AG04450 (cell line): Measurements from ENCODE around the gene ALOX12. TPM values are rescaled to one million over a fixed set of nuclear protein-coding genes. Genes with fewer than 3 reads are reported as not detected.

Experiments used
- CTCF ChIA-PET: fragments of 300-600, 350-600 bp; formaldehyde crosslinking; extraction: SDS; loops from one replicate; lab custom pipeline; 2022; ENCODE audit warnings: antibody characterized with exemption, inconsistent platforms; lab: Charles Lee
- POLR2A ChIA-PET: fragments of 350-600 bp; formaldehyde crosslinking; extraction: SDS; loops from one replicate; lab custom pipeline; 2021; ENCODE audit warnings: antibody characterized with exemption, inconsistent platforms; lab: Yijun Ruan, JAX
- DNase-seq: peaks from one replicate; pipeline ENCODE4 v3.0.0-alpha.2; 2011; ENCODE audit warnings: low read depth, low spot score
- H3K27ac ChIP-seq: one replicate; pipeline ENCODE4 v1.5.1; 2012; ENCODE audit warnings: low read depth, low read length, control low read depth
- H3K27me3 ChIP-seq: one replicate; pipeline ENCODE4 v1.6.0; 2012; ENCODE audit warnings: low read length; ENCODE audit not compliant: control insufficient read depth, insufficient read depth
- H3K4me3 ChIP-seq: 2 replicates; pipeline ENCODE4 v1.5.1; 2011; ENCODE audit warnings: mild to moderate bottlenecking, low read depth, low read length, control low read depth
- H3K9me3 ChIP-seq: 2 replicates; pipeline ENCODE4 v1.5.1; 2012; ENCODE audit warnings: low read length; ENCODE audit not compliant: control insufficient read depth, insufficient read depth
- polyA plus RNA-seq: library from polyadenylated mRNA; depleted of rRNA; stranded (reverse); fragments of >200 nt; gene quantifications from 2 replicates; pipeline ENCODE4 v1.2.3, GENCODE V29; 2011
- TF ChIP-seq, protein P1 (sequence below): IDR thresholded peaks from 2 replicates; pipeline ENCODE4 v1.5.1; 2011; ENCODE audit warnings: low read depth, low read length, control low read depth, inconsistent platforms

ALOX12 gene
- polyA plus RNA-seq, 1 experiment: not detected

DNA sequence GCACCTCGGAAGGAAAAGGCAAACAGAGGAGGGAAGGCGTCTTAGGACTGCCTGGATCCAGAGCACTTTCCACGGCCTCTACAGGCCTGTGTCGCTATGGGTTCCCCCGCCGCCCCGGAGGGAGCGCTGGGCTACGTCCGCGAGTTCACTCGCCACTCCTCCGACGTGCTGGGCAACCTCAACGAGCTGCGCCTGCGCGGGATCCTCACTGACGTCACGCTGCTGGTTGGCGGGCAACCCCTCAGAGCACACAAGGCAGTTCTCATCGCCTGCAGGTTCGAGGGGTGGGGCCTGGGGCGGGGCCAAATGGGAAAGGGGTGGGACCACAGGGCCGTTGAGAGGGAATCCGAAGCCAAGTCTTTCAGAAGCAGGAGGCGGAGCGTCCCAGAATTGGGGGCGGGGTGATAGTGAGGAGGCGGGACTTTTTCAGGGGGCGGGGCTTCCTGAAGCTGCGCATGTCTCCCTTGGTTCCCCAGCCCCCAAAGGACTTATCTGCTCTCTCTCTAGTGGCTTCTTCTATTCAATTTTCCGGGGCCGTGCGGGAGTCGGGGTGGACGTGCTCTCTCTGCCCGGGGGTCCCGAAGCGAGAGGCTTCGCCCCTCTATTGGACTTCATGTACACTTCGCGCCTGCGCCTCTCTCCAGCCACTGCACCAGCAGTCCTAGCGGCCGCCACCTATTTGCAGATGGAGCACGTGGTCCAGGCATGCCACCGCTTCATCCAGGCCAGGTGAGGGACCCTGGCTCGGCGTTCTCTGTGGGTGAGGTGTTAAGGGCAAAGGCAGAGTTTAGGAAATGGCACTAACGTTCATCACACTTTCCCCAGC lies 27.9 kb downstream of the ALOX12 start:
- ChIA-PET CTCF (interaction anchor here (1.1 to 5.0 kb wide), 4 partner anchors 8 to 114 kb away, joined by 4 to 87 read pairs (median 38); no protein-coding TSS in a partner anchor), POLR2A (interaction anchor here (1.5 kb wide), 1 partner anchor 9 kb away, joined by 3 read pairs; a partner anchor contains a TSS)
- Histone ChIP-seq H3K27me3 (peaks cover 3% of the 10 kb centered on the region), H3K9me3 (peaks cover 5% of the 10 kb centered on the region; the same call in 1 of the 2 replicates), H3K4me3 (no peak overlapping the region), H3K27ac (no peak overlapping the region)
- TF ChIP-seq, protein P1, sequence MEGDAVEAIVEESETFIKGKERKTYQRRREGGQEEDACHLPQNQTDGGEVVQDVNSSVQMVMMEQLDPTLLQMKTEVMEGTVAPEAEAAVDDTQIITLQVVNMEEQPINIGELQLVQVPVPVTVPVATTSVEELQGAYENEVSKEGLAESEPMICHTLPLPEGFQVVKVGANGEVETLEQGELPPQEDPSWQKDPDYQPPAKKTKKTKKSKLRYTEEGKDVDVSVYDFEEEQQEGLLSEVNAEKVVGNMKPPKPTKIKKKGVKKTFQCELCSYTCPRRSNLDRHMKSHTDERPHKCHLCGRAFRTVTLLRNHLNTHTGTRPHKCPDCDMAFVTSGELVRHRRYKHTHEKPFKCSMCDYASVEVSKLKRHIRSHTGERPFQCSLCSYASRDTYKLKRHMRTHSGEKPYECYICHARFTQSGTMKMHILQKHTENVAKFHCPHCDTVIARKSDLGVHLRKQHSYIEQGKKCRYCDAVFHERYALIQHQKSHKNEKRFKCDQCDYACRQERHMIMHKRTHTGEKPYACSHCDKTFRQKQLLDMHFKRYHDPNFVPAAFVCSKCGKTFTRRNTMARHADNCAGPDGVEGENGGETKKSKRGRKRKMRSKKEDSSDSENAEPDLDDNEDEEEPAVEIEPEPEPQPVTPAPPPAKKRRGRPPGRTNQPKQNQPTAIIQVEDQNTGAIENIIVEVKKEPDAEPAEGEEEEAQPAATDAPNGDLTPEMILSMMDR: no peak
- DNase-seq: no peak

DNA sequence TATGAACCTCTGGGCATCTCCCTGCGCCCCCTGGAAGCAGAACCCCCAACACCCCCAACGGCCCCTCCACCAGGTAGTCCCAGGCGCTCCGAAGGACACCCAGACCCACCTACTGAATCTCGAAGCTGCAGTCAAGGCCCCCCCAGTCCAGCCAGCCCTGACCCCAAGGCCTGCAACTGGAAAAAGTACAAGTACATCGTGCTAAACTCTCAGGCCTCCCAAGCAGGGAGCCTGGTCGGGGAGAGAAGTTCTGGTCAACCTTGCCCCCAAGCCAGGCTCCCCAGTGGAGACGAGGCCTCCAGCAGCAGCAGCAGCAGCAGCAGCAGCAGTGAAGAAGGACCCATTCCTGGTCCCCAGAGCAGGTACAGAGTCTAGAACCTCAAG lies 28.5 kb downstream of the ALOX12 start:
- POLR2A ChIA-PET: interaction anchor here (1.5 kb wide), 1 partner anchor 9 kb away, joined by 3 read pairs; a partner anchor contains a TSS
- no peak for DNase-seq
- Histone ChIP-seq H3K27me3 (peaks cover 3% of the 10 kb centered on the region), H3K4me3 (no peak overlapping the region), H3K9me3 (peaks cover 5% of the 10 kb centered on the region; the same call in 1 of the 2 replicates), H3K27ac (no peak overlapping the region)
- TF ChIP-seq, protein P1: no peak
- CTCF ChIA-PET: interaction anchor here (1.1 to 1.8 kb wide), 2 partner anchors 9 to 114 kb away, joined by 4 to 7 read pairs; no protein-coding TSS in a partner anchor

DNA sequence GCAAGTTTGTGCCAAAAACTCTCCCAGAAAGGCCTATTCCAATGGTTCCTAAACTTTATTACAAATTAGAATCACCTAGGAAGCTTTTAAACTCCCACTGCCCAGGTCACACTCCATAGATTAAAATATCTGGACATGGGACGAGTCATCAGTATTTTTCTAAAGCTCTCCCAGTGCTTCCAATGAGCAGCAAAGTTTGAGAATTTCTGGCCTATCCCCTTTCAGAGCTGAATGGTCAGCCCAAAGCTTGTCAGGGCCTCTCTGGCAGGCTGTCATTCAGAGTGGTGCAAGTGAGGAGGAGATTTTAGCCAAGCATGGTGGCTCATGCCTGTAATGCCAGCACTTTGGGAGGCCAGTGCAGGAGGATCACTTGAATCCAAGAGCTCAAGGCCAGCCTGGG lies 29.4 kb downstream of the ALOX12 start:
- TF ChIP-seq, protein P1: no peak
- no peak overlapping the region for H3K27ac ChIP-seq
- H3K9me3 ChIP-seq: peaks cover 5% of the 10 kb centered on the region; the same call in 1 of the 2 replicates
- no peak for DNase-seq
- CTCF ChIA-PET: interaction anchor here (0.7 to 1.8 kb wide), 5 partner anchors 10 to 510 kb away, joined by 3 to 8 read pairs (median 4); no protein-coding TSS in a partner anchor
- POLR2A ChIA-PET: interaction anchor here (0.6 to 1.5 kb wide), 2 partner anchors 10 to 54 kb away, joined by 3 to 5 read pairs; a partner anchor contains a TSS
- peaks cover 3% of the 10 kb centered on the region for H3K27me3 ChIP-seq
- no peak overlapping the region for H3K4me3 ChIP-seq

DNA sequence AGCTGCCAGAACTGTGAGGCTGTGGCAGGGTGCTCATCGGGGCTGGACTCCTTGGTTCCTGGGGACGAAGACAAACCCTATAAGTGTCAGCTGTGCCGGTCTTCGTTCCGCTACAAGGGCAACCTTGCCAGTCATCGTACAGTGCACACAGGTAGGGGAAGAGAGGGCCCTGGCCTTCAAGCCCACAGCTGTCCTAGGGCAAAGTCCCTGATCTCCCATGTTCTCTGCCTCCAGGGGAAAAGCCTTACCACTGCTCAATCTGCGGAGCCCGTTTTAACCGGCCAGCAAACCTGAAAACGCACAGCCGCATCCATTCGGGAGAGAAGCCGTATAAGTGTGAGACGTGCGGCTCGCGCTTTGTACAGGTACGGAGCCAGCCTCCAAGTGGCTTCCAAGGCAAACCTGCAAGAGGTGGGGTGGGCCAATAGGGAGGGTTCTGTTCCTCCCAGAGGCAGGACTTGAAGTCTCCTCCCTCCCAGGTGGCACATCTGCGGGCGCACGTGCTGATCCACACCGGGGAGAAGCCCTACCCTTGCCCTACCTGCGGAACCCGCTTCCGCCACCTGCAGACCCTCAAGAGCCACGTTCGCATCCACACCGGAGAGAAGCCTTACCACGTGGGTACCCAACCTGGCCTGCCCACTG lies 30.7 kb downstream of the ALOX12 start:
- Histone ChIP-seq H3K4me3 (no peak overlapping the region), H3K27ac (no peak overlapping the region), H3K9me3 (peaks cover 5% of the 10 kb centered on the region; the same call in 1 of the 2 replicates), H3K27me3 (peaks cover 3% of the 10 kb centered on the region)
- DNase-seq: no peak
- POLR2A ChIA-PET: no interaction called here
- TF ChIP-seq, protein P1: no peak
- CTCF ChIA-PET: interaction anchor here (1.0 kb wide), 1 partner anchor 113 kb away, joined by 3 read pairs; no protein-coding TSS in a partner anchor
